PC-3 (cell line): ENCODE measurements around the gene POLR1D.

ENCODE experiments used
- EZH2 ChIP-seq: fragments of 300-600 bp; sonication (generic); IDR thresholded peaks from one replicate; pipeline ENCODE4 v1.6.1; 2017; ENCODE audit warnings: antibody characterized with exemption, mild to moderate bottlenecking, low read length; ENCODE audit not compliant: unreplicated experiment
- TF ChIP-seq, protein P1 (sequence below): fragments of 300-600 bp; sonication (generic); conservative IDR thresholded peaks from 2 replicates; pipeline ENCODE4 v1.5.1; 2017; ENCODE audit warnings: antibody characterized with exemption, low read depth, mild to moderate bottlenecking, low read length

DNA sequence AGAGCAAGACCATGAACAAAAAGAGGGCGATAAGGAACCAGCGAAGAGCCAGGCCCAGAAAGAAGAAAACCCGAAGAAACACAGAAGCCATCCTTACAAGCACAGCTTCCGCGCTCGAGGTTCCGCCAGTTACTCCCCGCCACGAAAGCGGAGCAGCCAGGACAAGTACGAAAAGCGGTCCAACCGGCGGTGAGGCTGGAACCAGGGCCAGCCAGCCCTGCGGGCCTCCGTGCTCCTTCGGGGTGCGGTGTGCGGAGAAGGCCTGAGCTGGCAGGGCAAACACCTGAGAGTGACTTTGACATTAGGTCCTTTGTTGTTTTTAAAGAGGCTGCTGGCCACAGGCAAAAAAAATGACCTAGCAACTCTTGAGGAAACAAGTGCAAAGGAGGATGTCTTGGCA lies 44.1 kb downstream of the POLR1D start:
- TF ChIP-seq, protein P1, sequence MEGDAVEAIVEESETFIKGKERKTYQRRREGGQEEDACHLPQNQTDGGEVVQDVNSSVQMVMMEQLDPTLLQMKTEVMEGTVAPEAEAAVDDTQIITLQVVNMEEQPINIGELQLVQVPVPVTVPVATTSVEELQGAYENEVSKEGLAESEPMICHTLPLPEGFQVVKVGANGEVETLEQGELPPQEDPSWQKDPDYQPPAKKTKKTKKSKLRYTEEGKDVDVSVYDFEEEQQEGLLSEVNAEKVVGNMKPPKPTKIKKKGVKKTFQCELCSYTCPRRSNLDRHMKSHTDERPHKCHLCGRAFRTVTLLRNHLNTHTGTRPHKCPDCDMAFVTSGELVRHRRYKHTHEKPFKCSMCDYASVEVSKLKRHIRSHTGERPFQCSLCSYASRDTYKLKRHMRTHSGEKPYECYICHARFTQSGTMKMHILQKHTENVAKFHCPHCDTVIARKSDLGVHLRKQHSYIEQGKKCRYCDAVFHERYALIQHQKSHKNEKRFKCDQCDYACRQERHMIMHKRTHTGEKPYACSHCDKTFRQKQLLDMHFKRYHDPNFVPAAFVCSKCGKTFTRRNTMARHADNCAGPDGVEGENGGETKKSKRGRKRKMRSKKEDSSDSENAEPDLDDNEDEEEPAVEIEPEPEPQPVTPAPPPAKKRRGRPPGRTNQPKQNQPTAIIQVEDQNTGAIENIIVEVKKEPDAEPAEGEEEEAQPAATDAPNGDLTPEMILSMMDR: no peak
- no peak for TF ChIP-seq EZH2
